22Rv1 (cell line): Measurements from ENCODE around the gene SLITRK5.
A peak's percentile ranks its signal among the peaks of the same experiment; 100 is the strongest.

Experiments used
- ZFX ChIP-seq: fragments of 450-650 bp; IDR thresholded peaks from 2 replicates; pipeline ENCODE4 v1.6.1; 2017; ENCODE audit warnings: antibody characterized with exemption, borderline replicate concordance
- TF ChIP-seq, protein P1 (sequence below): fragments of 450-650 bp; IDR thresholded peaks from 2 replicates; pipeline ENCODE4 v1.5.1; 2017; ENCODE audit warnings: mild to moderate bottlenecking

- TF ChIP-seq, protein P1, sequence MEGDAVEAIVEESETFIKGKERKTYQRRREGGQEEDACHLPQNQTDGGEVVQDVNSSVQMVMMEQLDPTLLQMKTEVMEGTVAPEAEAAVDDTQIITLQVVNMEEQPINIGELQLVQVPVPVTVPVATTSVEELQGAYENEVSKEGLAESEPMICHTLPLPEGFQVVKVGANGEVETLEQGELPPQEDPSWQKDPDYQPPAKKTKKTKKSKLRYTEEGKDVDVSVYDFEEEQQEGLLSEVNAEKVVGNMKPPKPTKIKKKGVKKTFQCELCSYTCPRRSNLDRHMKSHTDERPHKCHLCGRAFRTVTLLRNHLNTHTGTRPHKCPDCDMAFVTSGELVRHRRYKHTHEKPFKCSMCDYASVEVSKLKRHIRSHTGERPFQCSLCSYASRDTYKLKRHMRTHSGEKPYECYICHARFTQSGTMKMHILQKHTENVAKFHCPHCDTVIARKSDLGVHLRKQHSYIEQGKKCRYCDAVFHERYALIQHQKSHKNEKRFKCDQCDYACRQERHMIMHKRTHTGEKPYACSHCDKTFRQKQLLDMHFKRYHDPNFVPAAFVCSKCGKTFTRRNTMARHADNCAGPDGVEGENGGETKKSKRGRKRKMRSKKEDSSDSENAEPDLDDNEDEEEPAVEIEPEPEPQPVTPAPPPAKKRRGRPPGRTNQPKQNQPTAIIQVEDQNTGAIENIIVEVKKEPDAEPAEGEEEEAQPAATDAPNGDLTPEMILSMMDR, result peak; percentile 98
- no peak for TF ChIP-seq ZFX
Observed at GRCh38 chr13:87671031-87671752, at the start of gene SLITRK5.
